Measurements from ENCODE around the gene CNTNAP2.

CNTNAP2 gene

GRCh38 chr7:148275359-148275890, 2158.8 kb downstream of the CNTNAP2 start (continued):
- TF ChIP-seq SCRT2 (tag by site-specific recombination; IDR thresholded peaks at IDR 0.05) (no peak), KLF9 (tag by site-specific recombination; IDR thresholded peaks at IDR 0.05; ENCODE audit: low read depth) (no peak)

- TF ChIP-seq ZNF513 (tag by site-specific recombination; IDR thresholded peaks at IDR 0.05) (no peak), ZNF335 (tag by site-specific recombination; conservative IDR thresholded peaks at IDR 0.05) (no peak), ZNF23 (tag by site-specific recombination; IDR thresholded peaks at IDR 0.05; ENCODE audit: borderline replicate concordance) (no peak), ZNF350 (tag by site-specific recombination; IDR thresholded peaks at IDR 0.05) (no peak), PRDM2 (tag by site-specific recombination; IDR thresholded peaks at IDR 0.05; ENCODE audit: borderline replicate concordance) (no peak), ZNF426 (tag by site-specific recombination; IDR thresholded peaks at IDR 0.05) (no peak), ZBTB48 (tag by site-specific recombination; IDR thresholded peaks at IDR 0.05) (no peak), ZNF391 (tag by site-specific recombination; IDR thresholded peaks at IDR 0.05; ENCODE audit: borderline replicate concordance, low read depth) (no peak), ZNF214 (tag by site-specific recombination; IDR thresholded peaks at IDR 0.05; ENCODE audit: borderline replicate concordance) (no peak)
- POLR2A ChIA-PET: interaction anchor here (0.6 kb wide), 1 partner anchor 488 kb away, joined by 5 read pairs; no protein-coding TSS in a partner anchor
- Histone ChIP-seq H3K4me1 (ENCODE audit: control insufficient read depth, insufficient read depth, low read length) (no peaks in the 10 kb centered on the region), H3K4me3 (ENCODE audit: low read depth, low read length) (no peak overlapping the region), H3K9me3 (ENCODE audit: control insufficient read depth, insufficient read depth, low read depth, low read length) (no peaks in the 10 kb centered on the region), H3K36me3 (ENCODE audit: control insufficient read depth in 2 of 2, insufficient read depth in 1 of 2, low read length in 2 of 2) (no peaks in the 10 kb centered on the region), H3K27ac (ENCODE audit: extremely low read depth, low read depth, low read length) (no peak overlapping the region)
- CTCF ChIA-PET: interaction anchor here (0.7 to 1.5 kb wide), 3 partner anchors 11 to 34 kb away, joined by 3 to 4 read pairs (median 4); no protein-coding TSS in a partner anchor
Measured at GRCh38 chr7:148276314-148277041, 2159.9 kb downstream of the CNTNAP2 start.

GRCh38 chr7:148277042-148277660, 2160.6 kb downstream of the CNTNAP2 start:
- H3K9me3 ChIP-seq (ENCODE audit: control insufficient read depth, insufficient read depth, low read depth, low read length): no peaks in the 10 kb centered on the region
- H3K36me3 ChIP-seq (ENCODE audit: control insufficient read depth in 2 of 2, insufficient read depth in 1 of 2, low read length in 2 of 2): no peaks in the 10 kb centered on the region
- no peak overlapping the region for H3K27ac ChIP-seq (ENCODE audit: extremely low read depth, low read depth, low read length)
- ChIA-PET CTCF (interaction anchor here (0.7 to 1.5 kb wide), 3 partner anchors 10 to 34 kb away, joined by 3 to 4 read pairs (median 4); no protein-coding TSS in a partner anchor), POLR2A (interaction anchor here (0.6 kb wide), 1 partner anchor 489 kb away, joined by 5 read pairs; no protein-coding TSS in a partner anchor)
- H3K4me1 ChIP-seq (ENCODE audit: control insufficient read depth, insufficient read depth, low read length): no peaks in the 10 kb centered on the region
- no peak overlapping the region for H3K4me3 ChIP-seq (ENCODE audit: low read depth, low read length)
- TF ChIP-seq ZNF221 (tag by site-specific recombination; IDR thresholded peaks at IDR 0.05; ENCODE audit: borderline replicate concordance) (no peak), ZNF670 (tag by site-specific recombination; IDR thresholded peaks at IDR 0.05; ENCODE audit: low read depth) (no peak), ZNF391 (tag by site-specific recombination; IDR thresholded peaks at IDR 0.05; ENCODE audit: borderline replicate concordance, low read depth) (no peak), MZF1 (tag by site-specific recombination; IDR thresholded peaks at IDR 0.05; ENCODE audit: borderline replicate concordance) (no peak), ZNF501 (tag by site-specific recombination; IDR thresholded peaks at IDR 0.05) (no peak), GLIS1 (tag by site-specific recombination; IDR thresholded peaks at IDR 0.05) (no peak), ZSCAN18 (tag by site-specific recombination; IDR thresholded peaks at IDR 0.05) (no peak), BCL11B (tag by site-specific recombination; IDR thresholded peaks at IDR 0.05; ENCODE audit: low read depth) (no peak), ZNF146 (tag by site-specific recombination; IDR thresholded peaks at IDR 0.05) (no peak), KLF16 (tag by site-specific recombination; IDR thresholded peaks at IDR 0.05) (no peak), KLF17 (tag by site-specific recombination; IDR thresholded peaks at IDR 0.05) (no peak), ZNF426 (tag by site-specific recombination; IDR thresholded peaks at IDR 0.05) (no peak)
